AG09319 (cell line): ENCODE measurements around the gene SUCLG2.

Source experiments
- DNase-seq: peaks from one replicate; pipeline ENCODE4 v3.0.0-alpha.2; 2010; ENCODE audit warnings: low read depth; ENCODE audit errors: extremely low read depth
- CTCF ChIP-seq: IDR thresholded peaks from 2 replicates; pipeline ENCODE4 v1.5.1; 2011; ENCODE audit warnings: low read depth, mild to moderate bottlenecking, inconsistent platforms, low read length, moderate library complexity

Gene SUCLG2

GRCh38 chr3:67654099-67654843 is at the start of gene SUCLG2:
TSS of gene SUCLG2 (minus strand) at chr3:67654612. CDS start at chr3:67654586, 26 bp downstream.
- TF ChIP-seq CTCF: no peak
- DNase-seq: peak; percentile 68

- no peak for TF ChIP-seq CTCF
These were observed 46.2 kb upstream of the SUCLG2 start for GRCh38 chr3:67700596-67700995.

GRCh38 chr3:67699882-67700281 is 45.5 kb upstream of the SUCLG2 start:
- TF ChIP-seq CTCF: no peak
- DNase-seq: no peak

More at GRCh38 chr3:67700596-67700995, 46.2 kb upstream of the SUCLG2 start:
- no peak for DNase-seq

- DNase-seq: no peak
- no peak for TF ChIP-seq CTCF
These were observed 38.2 kb upstream of the SUCLG2 start for GRCh38 chr3:67692621-67693020.

GRCh38 chr3:67691926-67692325 is 37.5 kb upstream of the SUCLG2 start:
- no peak for TF ChIP-seq CTCF
- DNase-seq: no peak

GRCh38 chr3:67691207-67691606 is 36.8 kb upstream of the SUCLG2 start:
- no peak for TF ChIP-seq CTCF
- DNase-seq: no peak

GRCh38 chr3:67689806-67690205 is 35.4 kb upstream of the SUCLG2 start:
- DNase-seq: no peak
- TF ChIP-seq CTCF: no peak
